Ectodermal cell (in vitro differentiated cells): Measurements from ENCODE around the gene ZFYVE28.

ENCODE experiments used
- H3K27ac ChIP-seq: 2 replicates; pipeline ENCODE4 v1.7.0; 2013; ENCODE audit warnings: mild to moderate bottlenecking, low read depth, low read length; ENCODE audit not compliant: insufficient read depth, poor library complexity, severe bottlenecking
- H3K27me3 ChIP-seq: 2 replicates; pipeline ENCODE4 v1.7.0; 2013; ENCODE audit warnings: mild to moderate bottlenecking, low read length; ENCODE audit not compliant: insufficient read depth, control insufficient read depth, poor library complexity, severe bottlenecking
- H3K36me3 ChIP-seq: one replicate; pipeline ENCODE4 v1.7.0; 2013; ENCODE audit warnings: low read length; ENCODE audit not compliant: control insufficient read depth, insufficient read depth
- H3K4me1 ChIP-seq: one replicate; pipeline ENCODE4 v1.7.0; 2013; ENCODE audit warnings: low read length; ENCODE audit not compliant: control insufficient read depth, insufficient read depth
- H3K4me3 ChIP-seq: 2 replicates; pipeline ENCODE4 v1.7.0; 2013; ENCODE audit warnings: low read depth, low read length, control low read depth; ENCODE audit not compliant: insufficient read depth
- H3K9me3 ChIP-seq: 2 replicates; pipeline ENCODE4 v1.7.0; 2013; ENCODE audit warnings: mild to moderate bottlenecking, low read length, moderate library complexity; ENCODE audit not compliant: control insufficient read depth
- WGBS, 2 experiments: methylation state at CpG; one replicate each; pipeline ENCODE4 v1.1.7; 2013; ENCODE audit warnings: missing lambda C conversion rate in 2 of 2; 5-methylcytosine and 5-hydroxymethylcytosine counted together

Gene ZFYVE28

GRCh38 chr4:2445130-2445529, 26.7 kb upstream of the ZFYVE28 start:
- Histone ChIP-seq H3K9me3 (no peaks in the 10 kb centered on the region), H3K4me3 (no peak overlapping the region), H3K4me1 (no peaks in the 10 kb centered on the region), H3K36me3 (no peaks in the 10 kb centered on the region), H3K27ac (no peak overlapping the region), H3K27me3 (no peaks in the 10 kb centered on the region)
- WGBS, 2 experiments = 93 to 98% methylated on average over 8 to 9 of the region's 9 CpGs

GRCh38 chr4:2443956-2444740, 25.7 kb upstream of the ZFYVE28 start:
- WGBS, 2 experiments = 87 to 95% methylated on average over 7 of the region's 7 CpGs

GRCh38 chr4:2443061-2443730, 24.8 kb upstream of the ZFYVE28 start:
- H3K9me3 ChIP-seq = no peaks in the 10 kb centered on the region

More at GRCh38 chr4:2443956-2444740, 25.7 kb upstream of the ZFYVE28 start:
- Histone ChIP-seq H3K4me3 (no peak overlapping the region), H3K27me3 (no peaks in the 10 kb centered on the region), H3K27ac (no peak overlapping the region), H3K9me3 (no peaks in the 10 kb centered on the region), H3K36me3 (no peaks in the 10 kb centered on the region), H3K4me1 (no peaks in the 10 kb centered on the region)

GRCh38 chr4:2442175-2442993, 23.9 kb upstream of the ZFYVE28 start:
- WGBS, 2 experiments = 89% methylated on average over 20 of the region's 20 CpGs
- H3K27ac ChIP-seq = no peak overlapping the region
- no peaks in the 10 kb centered on the region for H3K36me3 ChIP-seq

More at GRCh38 chr4:2443061-2443730, 24.8 kb upstream of the ZFYVE28 start:
- Histone ChIP-seq H3K4me1 (peaks cover 3% of the 10 kb centered on the region), H3K36me3 (no peaks in the 10 kb centered on the region), H3K27me3 (no peaks in the 10 kb centered on the region), H3K27ac (no peak overlapping the region), H3K4me3 (no peak overlapping the region)
- 93 to 94% methylated on average over 20 of the region's 20 CpGs for WGBS, 2 experiments

GRCh38 chr4:2441393-2442174, 23.1 kb upstream of the ZFYVE28 start:
- Histone ChIP-seq H3K36me3 (no peaks in the 10 kb centered on the region), H3K4me3 (no peak overlapping the region), H3K9me3 (no peaks in the 10 kb centered on the region), H3K27ac (no peak overlapping the region), H3K27me3 (no peaks in the 10 kb centered on the region), H3K4me1 (peaks cover 3% of the 10 kb centered on the region)
- WGBS, 2 experiments = 71 to 72% methylated on average over 14 of the region's 14 CpGs

More at GRCh38 chr4:2442175-2442993, 23.9 kb upstream of the ZFYVE28 start:
- peaks cover 3% of the 10 kb centered on the region for H3K4me1 ChIP-seq
- no peaks in the 10 kb centered on the region for H3K9me3 ChIP-seq
- H3K27me3 ChIP-seq = no peaks in the 10 kb centered on the region
- H3K4me3 ChIP-seq = no peak overlapping the region

- peaks cover 5% of the 10 kb centered on the region for H3K4me1 ChIP-seq
- 87 to 88% methylated on average over 16 of the region's 16 CpGs for WGBS, 2 experiments
- H3K27ac ChIP-seq = no peak overlapping the region
- H3K36me3 ChIP-seq = no peaks in the 10 kb centered on the region
- H3K9me3 ChIP-seq = no peaks in the 10 kb centered on the region
- H3K27me3 ChIP-seq = no peaks in the 10 kb centered on the region
- H3K4me3 ChIP-seq = no peak overlapping the region
Observed at GRCh38 chr4:2438822-2439718, 20.6 kb upstream of the ZFYVE28 start.

- Histone ChIP-seq H3K4me3 (no peak overlapping the region), H3K9me3 (no peaks in the 10 kb centered on the region), H3K4me1 (peaks cover 9% of the 10 kb centered on the region), H3K36me3 (no peaks in the 10 kb centered on the region), H3K27me3 (no peaks in the 10 kb centered on the region), H3K27ac (no peak overlapping the region)
- 90 to 92% methylated on average over 25 of the region's 25 CpGs for WGBS, 2 experiments
Observed at GRCh38 chr4:2437475-2438215, 19.2 kb upstream of the ZFYVE28 start.

GRCh38 chr4:2436761-2437474, 18.5 kb upstream of the ZFYVE28 start:
- Histone ChIP-seq H3K4me3 (no peak overlapping the region), H3K36me3 (no peaks in the 10 kb centered on the region), H3K27ac (no peak overlapping the region), H3K9me3 (no peaks in the 10 kb centered on the region), H3K27me3 (no peaks in the 10 kb centered on the region), H3K4me1 (peaks cover 9% of the 10 kb centered on the region)
- WGBS, 2 experiments = 88% methylated on average over 30 of the region's 30 CpGs
